ENCODE measurements around the gene AQP1.

DNA sequence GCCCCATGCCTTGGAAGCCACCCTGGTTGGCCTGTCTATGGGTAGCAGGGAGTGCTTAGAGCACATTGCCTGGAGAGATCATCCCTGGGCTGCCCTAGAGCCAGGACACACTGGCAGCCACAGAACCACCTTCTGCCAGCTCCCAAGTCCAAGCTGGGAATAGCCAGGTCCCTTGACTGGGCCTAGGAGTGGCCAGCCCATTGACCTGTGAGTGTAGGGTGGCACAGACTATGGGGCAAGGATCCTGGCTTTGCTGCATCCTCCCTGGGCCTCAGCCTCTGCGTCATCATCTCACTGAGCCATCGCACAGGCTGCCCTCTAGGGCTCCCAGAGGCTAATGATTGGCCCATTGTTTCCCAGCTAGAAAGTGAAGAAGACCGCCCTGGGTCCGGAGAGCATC is 7.0 kb downstream of the AQP1 start:
- TF ChIP-seq SMC3 (IDR thresholded peaks at IDR 0.05) (no peak), CHD2 (IDR thresholded peaks at IDR 0.05; ENCODE audit: low read length, partially characterized antibody) (no peak), CHD4 (IDR thresholded peaks at IDR 0.05; ENCODE audit: borderline replicate concordance) (no peak), CEBPB (IDR thresholded peaks at IDR 0.05) (no peak), CBX2 (IDR thresholded peaks at IDR 0.05; ENCODE audit: borderline replicate concordance, low read depth) (no peak), POLR2A (IDR thresholded peaks at IDR 0.05; ENCODE audit: low read length) (no peak), BHLHE40 (IDR thresholded peaks at IDR 0.05; ENCODE audit: low read depth, low read length) (no peak), MAZ (IDR thresholded peaks at IDR 0.05; ENCODE audit: borderline replicate concordance, low read depth, low read length) (no peak)
- TF ChIP-seq, protein P1, sequence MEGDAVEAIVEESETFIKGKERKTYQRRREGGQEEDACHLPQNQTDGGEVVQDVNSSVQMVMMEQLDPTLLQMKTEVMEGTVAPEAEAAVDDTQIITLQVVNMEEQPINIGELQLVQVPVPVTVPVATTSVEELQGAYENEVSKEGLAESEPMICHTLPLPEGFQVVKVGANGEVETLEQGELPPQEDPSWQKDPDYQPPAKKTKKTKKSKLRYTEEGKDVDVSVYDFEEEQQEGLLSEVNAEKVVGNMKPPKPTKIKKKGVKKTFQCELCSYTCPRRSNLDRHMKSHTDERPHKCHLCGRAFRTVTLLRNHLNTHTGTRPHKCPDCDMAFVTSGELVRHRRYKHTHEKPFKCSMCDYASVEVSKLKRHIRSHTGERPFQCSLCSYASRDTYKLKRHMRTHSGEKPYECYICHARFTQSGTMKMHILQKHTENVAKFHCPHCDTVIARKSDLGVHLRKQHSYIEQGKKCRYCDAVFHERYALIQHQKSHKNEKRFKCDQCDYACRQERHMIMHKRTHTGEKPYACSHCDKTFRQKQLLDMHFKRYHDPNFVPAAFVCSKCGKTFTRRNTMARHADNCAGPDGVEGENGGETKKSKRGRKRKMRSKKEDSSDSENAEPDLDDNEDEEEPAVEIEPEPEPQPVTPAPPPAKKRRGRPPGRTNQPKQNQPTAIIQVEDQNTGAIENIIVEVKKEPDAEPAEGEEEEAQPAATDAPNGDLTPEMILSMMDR (IDR thresholded peaks at IDR 0.05), result no peak
- TF ChIP-seq, protein P2, sequence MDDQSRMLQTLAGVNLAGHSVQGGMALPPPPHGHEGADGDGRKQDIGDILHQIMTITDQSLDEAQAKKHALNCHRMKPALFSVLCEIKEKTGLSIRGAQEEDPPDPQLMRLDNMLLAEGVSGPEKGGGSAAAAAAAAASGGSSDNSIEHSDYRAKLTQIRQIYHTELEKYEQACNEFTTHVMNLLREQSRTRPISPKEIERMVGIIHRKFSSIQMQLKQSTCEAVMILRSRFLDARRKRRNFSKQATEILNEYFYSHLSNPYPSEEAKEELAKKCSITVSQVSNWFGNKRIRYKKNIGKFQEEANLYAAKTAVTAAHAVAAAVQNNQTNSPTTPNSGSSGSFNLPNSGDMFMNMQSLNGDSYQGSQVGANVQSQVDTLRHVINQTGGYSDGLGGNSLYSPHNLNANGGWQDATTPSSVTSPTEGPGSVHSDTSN (IDR thresholded peaks at IDR 0.05), result no peak

Measured in A549 (cell line).